Brain pericyte (primary cell): ENCODE measurements around the gene KCNK7.
A peak's percentile ranks its signal among the peaks of the same experiment; 100 is the strongest.

Experiments
- DNase-seq: peaks from one replicate; pipeline ENCODE4 v3.0.0-alpha.2; 2012; ENCODE audit warnings: low read depth, low spot score

KCNK7 gene

DNA sequence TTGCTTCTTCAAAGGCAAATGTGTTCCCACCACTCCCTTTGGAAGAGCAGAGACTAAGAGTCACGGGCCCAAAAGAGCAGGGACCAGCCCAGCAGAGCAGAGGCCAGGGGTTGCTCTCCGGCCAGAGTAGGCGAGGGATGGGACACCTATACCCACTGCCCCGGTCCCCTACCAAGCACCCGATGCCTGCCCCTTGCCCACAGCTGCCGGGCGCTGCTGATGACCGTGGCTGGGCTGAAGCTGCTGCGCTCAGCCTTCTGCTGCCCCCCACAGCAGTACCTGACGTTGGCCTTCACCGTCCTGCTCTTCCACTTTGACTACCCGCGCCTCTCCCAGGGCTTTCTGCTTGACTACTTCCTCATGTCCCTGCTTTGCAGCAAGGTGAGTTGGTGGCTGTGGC, 31.6 kb upstream of the KCNK7 start:
- DNase-seq: no peak

DNA sequence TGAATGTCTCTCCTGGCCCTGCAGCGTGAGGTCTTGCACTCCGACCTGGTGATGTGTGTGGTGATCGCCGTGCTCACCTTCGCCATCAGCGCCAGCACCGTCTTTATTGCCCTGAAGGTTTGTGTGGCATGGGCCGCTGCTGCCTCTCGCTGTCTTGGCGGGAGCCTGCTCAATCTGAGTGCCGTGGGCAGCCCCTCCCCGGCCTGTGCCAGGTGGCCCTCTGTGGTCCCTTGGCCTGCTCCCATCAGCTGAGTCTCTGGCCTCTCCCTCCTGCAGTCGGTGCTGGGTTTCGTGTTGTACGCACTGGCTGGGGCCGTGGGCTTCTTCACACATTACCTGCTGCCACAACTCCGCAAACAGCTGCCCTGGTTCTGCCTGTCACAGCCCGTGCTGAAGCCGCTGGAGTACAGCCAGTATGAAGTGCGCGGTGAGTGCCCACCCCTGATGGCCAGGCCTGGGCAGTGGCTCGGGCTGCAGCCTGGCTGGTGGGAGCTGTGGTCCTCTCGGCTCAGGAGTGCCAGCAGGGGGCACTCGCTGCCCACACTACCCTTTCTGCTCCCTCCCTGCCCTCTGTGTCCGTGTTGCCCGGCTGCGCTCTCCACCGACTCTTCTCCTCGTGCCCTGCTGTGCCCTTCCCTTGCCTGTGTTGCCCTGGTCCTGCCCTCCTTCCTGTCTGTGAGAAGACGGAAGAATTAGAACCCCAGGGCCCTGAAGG, 30.2 kb upstream of the KCNK7 start:
- no peak for DNase-seq

DNA sequence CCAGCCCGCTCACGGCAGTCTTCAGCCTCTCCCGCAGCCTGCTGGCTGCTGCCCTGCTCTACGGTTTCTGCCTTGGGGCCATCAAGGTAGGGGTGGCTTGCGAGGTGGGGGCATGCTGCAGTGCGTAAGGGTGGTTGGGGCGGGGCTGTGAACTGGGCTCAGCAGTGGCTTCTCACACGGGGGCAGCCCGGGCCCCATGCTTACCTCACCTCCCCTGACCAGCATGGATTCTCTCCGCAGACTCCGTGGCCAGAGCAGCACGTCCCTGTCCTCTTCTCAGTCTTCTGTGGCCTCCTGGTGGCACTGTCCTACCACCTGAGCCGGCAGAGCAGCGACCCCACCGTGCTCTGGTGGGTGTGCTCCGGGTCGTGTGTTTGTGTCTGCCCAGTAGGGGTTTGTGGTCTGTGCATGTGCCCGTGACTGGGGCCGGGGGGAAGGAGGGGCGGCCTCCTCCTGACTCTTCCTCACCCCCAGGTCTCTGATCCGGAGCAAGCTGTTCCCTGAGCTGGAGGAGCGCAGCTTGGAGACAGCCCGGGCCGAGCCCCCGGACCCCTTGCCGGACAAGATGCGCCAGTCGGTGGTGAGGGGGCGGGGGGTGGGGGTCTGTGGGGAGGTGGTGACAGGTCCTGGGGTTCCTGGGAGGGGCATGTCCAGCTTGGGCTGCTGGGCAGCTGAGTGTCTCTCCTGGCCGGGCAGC, 29.5 kb upstream of the KCNK7 start:
- DNase-seq: no peak

DNA sequence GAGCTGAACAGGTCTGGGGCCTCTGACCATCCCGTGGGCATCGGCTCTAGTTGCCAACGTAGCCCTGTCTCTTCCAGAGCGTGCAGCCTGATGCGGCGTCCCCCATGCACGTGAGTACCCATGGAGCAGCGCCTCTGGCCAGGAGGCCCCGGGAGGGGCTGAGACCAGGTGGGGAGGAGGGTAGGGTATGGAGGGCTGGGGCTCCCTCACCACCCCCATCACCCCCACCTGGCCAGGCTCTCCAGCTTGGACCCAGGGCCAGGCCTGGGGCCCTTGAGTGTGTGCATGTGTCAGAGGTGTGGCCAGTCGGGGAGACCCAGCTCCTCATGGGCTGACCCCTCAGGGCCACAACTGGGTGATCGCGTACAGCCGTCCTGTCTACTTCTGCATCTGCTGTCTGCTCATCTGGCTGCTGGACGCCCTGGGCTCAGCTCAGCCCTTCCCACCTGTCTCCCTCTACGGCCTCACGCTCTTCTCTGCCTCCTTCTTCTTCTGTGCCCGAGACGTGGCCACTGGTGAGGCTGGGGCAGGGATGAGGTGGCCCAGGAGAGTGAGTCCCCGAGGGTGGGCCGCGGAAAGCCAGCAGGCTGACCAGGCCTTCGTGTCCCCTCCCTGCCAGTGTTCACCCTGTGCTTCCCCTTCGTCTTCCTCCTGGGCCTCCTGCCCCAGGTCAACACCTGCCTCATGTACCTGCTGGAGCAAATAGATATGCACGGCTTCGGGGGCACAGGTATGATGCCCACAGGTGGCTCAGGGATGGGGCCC, 28.4 kb upstream of the KCNK7 start:
- no peak for DNase-seq

DNA sequence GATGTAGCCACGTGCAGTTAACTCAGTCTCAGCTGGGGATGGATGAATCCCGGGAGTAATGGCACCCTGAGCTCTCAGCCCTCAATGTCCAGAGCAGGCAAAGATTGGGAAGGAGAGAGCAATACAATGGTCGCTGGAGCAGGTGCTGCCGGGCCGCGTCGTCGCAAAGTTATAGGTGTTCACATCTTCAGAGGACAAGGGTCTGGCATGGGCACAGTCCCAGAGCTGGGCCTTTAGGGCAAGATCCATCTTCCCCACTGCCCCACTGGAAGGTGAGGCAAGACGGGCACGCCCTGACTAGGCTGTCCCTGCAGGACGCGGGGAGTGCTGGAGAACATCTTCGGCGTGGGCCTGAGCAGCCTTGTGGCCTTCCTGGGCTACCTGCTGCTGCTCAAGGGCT, 27.6 kb upstream of the KCNK7 start:
- DNase-seq: no peak

DNA sequence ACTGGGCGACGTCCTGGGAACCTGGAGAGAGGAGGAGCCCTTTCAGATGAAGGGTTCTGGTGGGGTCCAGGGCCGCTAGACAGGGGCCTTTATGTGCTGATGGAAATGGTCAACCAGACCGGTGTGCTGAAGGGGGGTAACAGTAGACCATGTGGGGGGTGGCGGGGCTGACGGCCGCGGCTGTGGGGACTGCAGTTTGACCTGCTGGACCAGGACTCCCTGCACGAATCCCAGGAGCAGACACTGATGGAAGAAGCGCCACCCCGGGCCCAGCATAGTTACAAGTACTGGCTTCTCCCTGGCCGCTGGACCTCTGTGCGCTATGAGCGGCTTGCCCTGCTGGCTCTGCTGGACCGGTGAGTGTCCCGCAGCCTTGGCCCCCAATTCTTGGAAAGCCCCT, 26.4 kb upstream of the KCNK7 start:
- DNase-seq: no peak

DNA sequence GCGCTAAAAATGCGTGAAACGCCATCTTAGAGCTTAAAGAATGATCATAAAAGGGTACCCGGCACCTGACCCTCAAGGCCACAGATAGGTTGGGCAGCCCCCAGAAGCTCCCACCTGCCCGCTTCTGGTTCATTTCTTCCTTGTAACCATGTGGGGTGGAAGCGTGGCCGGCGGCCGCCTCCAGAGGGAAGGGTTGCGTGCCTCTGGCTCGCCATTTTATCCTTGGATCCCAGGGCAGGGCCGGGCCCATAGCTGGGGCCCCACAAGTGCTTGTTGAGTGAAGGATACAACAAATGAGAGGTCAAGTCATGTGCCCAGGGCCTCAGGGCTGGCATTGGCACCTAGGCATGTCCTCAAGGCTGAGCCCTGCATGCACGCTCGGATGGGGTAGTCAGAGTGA, 25.9 kb upstream of the KCNK7 start:
- DNase-seq: no peak

DNA sequence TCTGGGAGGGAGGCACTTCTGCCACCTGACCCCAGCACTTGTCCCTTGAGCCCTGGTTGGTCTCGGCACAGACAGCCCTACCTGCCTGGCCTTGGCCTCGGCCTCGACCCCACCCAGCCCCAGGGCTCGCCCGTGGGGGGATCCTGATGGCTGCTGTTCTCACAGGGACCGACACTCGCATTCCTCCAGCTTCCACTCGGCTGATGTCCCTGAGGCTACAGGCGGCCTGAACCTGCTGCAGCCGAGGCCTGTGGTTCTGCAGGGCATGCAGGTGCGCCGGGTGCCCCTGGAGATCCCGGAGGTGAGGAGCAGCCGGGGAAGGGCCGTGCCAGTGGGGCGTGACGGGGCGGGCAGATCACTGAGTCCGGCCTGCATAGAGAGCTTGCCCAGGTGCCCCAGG, 25.1 kb upstream of the KCNK7 start:
- DNase-seq: no peak

DNA sequence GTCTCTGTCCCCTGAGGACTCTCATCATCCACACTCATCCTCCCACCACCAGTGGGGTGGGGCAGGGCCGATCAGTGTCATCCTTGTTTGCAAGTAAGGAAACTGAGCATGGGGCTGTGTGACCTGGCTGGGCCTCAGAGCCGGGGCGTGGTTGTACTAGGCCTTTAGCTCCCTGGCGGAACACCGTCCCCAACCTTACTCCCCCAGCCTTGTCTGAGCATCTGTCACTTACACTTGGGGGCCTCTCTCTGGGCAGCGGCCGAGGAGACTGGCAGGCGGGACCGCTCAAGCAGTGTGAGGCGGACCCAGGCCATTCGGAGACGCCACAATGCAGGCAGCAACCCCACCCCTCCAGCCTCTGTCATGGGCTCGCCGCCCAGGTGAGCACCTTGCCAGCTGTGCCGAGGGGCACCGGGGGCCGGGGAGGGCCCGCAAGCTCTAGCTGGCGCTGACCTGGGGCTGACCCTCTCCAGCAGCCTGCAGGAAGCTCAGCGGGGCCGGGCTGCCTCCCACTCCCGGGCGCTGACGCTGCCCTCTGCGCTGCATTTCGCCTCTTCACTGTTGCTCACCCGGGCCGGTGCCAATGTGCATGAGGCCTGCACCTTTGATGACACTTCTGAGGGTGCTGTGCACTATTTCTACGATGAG, 23.8 kb upstream of the KCNK7 start:
- DNase-seq: no peak

DNA sequence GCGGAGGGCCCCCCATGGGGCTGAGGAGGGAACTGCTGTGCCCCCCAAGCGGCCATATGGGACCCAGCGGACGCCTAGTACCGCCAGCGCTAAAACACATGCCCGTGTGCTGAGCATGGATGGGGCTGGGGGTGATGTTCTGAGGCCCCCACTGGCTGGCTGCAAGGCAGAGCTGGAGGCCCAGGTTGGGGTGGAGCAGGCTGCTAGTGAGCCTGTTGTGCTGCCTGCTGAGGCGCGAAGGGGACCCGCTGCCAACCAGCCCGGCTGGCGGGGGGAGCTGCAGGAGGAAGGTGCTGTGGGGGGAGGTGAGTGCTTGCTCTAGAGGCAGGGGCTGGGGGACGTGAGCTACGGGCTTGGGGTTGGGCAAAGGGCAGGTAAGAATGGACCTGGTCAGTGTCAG, 23.2 kb upstream of the KCNK7 start:
- no peak for DNase-seq

DNA sequence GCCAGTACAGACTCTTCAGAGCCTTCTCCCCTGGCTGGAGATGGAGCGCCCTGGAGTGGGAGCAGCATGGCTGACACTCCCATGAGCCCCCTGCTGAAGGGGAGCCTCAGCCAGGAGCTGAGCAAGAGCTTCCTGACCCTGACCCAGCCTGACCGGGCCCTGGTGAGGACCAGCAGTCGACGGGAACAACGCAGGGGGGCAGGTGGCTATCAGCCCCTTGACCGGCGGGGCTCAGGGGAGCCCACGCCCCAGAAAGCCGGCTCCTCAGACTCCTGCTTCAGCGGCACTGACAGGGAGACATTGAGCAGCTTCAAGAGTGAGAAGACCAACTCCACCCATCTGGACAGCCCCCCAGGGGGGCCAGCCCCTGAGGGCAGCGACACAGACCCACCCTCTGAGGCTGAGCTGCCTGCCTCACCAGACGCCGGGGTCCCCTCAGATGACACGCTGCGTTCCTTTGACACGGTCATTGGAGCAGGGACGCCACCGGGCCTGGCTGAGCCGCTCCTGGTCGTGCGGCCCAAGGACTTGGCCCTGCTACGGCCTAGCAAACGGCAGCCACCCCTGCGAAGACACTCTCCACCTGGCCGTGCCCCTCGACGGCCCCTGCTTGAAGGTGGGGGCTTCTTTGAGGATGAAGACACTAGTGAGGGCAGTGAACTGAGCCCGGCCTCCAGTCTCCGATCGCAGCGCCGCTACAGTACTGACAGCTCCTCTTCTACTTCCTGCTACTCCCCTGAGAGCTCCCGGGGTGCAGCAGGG, 22.6 kb upstream of the KCNK7 start:
- no peak for DNase-seq

DNA sequence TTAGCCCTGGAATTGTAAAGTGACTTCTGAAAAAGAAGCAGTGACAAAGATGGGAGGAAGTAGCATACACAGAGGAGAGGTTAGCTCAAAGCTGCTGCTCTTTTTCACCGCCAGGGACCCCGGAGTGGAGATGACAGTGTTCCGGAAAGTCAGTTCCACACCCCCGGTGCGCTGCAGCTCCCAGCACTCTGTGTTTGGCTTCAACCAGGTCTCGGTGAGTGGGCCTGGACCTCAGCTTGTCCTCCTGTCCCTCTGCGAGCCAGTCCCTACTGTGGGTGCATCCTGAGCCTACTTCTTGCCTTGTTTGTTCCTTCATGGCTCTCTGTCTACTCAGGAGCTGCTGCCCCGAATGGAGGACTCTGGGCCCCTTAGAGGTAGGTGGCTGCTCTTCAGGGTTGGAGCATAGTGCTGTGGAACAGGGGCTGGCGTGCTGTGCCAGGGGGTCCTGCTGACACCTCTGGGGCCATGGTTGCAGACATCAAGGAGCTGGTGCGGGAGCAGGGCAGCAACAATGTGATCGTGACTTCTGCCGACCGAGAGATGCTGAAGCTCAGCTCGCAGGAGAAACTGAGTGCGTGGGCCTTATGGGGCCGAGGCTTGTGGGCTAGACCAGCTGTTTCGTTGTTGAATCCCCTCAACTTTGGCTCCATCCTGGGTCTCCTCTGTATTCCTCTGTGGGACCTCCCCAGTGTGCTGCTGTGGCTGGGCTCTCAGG, 21.7 kb upstream of the KCNK7 start:
- no peak for DNase-seq

DNA sequence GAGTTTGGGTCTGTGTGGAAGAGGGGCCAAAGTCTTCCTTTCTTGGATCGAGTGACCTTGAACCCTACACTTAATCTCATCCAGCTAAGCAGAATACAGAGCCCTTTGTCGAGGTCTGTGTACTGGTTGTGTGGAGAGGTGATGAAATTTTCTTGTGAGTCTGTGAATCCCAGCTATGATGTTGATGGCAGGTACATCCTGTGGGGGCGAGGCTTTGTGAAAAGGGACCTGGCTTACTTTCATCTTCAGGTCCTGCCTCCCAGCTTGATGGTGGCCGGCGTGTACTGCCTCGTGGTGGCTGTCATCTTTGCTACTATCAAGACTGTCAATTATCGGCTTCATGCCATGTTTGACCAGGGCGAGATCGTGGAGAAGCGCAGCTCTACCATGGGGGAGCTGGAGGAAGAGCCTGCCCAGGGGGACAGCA, 21.0 kb upstream of the KCNK7 start:
- no peak for DNase-seq

DNA sequence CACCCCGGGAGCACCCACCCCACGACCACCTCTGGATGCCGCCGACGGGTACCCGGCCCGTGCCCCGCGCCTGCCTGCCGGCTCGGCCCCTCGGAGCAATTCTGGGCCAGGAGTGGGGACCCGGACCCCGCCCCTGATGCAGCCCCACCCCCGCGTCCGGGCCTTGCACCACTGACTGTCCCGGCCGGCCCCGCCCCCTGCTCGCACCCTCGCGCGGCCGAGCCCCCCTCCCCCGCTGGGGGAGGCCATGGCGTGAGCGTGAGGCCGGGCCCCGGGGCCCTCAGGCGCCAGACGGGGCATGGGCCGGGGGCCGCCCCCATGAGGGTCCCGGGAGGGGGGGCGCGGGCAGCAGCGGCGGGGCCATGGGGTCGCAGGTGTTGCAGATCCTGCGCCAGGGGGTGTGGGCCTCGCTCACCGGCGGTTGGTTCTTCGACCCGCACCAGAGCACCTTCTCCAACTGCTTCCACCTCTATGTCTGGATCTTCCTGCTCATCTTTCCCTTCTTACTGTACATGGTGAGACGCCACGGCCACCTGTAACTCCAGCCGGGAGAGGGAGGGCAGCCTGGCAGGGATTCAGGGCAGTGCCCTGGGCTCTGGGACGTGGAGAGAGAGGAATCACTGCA, 20.5 kb upstream of the KCNK7 start:
- no peak for DNase-seq

DNA sequence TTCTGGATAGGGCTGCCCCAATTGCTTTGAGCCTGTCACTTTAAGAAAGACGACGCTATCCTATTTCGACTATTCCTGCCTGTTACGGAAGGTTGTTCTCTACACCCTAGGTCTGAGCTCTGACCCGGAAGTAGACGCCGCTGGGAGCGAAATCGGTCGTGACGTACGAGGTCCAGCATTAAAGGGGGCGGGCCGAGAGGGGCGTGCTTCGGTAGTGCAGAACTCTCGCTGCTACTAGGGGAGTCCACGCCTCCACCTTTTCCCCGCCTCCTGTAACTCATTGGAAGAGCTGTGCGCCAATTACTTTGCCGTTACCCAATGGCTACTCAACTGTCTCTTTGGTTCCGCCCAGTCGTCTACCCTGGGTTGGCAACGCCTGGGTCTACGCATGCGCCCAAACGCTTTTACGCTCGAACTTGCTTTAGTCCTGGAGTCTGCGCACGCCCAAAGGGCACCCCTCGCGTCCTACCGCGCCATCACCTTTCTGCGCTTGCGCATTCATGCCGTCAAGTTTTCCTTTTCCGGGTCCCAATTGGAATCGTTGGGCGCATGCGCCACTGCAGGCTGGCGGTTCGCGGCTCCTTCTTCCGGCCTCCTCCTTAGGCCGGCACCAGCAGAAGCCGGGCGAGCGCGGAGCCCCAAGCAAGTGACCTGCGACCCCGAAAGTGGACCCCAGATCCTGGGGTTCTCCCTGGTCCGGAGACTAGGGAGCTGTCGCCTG, 19.8 kb upstream of the KCNK7 start, which contains the start of gene PCNX3:
TSS of gene PCNX3 (plus strand) at position 548 of the 721 bp plus-strand sequence. CDS start 536 bp downstream, outside the sequence.
- DNase-seq: peak; percentile 100

DNA sequence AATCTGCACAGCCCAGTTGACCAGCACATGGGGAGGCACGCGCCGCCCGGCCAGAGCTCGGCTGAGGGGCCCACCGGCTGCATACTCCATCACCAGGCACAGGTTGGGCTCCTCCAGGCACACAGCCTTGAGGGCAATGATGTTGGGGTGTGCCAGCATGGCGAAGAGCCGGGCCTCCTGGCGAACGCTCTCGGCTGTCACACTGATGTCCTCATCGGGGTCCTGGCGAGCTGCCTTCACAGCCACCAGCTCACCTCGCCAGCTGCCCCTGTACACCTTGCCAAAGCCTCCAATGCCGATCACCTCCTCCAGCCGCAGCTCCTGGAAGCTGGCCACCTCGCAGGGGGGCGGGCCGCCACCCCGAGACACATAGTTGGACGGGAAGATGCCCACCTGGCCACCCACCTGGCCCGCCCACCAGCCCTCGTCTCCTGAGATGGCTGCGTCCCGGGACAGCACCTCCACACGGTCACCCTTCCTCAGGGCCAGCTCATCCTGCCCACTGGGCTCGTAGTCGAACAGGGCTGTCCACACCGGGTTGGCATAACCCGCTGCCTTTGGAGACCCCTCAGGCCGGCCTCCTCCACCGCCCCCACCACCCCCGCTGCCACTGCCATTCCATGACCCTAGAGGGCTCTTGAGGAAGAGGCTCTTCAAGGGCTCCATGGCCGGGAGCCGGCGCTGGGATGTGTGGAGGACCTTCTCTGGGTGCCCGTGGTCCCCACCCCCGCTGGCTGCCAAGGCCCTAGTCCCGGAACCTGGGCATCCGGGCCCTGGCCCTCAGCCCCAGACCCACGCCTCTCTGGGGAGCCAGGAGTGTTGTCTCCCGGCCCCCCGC, 17.7 kb upstream of the KCNK7 start:
- DNase-seq: no peak

DNA sequence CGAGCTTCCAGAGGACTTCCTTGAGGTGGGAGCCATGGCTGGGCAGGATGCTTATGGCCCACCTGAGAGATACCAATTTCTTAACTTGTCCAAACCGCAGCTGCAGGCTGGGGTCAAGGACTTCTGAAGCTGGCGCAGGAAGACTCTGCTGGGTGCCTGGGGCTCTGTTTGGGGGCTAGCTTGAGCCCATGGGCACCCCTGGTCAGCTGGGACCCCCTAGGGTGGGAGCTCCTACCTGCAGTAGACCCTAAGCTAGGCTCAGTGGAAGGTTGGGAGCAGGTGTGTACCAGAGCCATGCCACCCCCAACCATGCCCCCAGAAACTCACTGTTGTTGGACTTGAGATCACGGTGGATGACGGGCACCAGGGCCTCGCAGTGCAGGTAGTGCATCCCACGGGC, 17.1 kb upstream of the KCNK7 start:
- DNase-seq: no peak

DNA sequence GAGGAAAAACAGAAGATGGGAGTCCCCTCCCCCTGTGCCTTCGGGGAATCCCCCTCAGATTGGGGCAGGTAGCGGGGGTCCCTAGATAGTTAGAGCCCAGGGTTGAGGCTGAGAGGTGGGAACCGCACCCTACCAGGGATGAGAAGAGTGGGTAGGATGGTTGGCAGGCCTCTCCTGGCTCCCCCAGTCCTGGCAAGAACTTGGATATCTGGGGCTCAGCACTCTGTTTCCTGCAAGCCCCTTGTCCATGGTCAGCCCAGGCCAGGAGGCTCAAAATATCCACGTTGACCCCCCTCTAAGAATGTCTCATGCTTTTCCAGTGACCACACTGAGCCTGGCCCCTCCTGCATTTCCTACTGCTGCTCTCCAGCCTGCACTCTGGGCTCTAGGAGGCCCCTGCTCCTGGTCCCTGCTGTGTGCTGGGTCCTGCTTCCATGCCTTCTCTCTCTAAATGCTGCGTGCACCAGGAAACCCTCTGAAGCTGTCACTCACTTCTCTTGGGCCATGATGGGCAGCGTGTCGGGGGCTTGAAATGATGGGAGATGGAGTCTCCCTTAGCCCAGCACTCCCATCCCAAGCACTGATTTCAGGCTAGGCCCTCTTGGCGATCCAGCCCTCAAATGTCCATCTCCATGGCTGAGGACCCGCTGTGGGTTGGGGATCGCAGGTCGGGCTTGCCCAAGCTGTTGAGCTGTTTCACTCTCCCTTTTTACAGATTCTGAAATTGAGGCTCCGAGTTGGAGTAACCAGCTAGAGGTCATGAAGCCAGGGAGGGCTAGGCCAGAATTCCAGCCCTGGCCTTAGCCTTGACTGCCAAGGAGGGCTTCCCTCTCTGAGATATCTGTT, 16.4 kb upstream of the KCNK7 start:
- no peak for DNase-seq
